VCaP (cell line): Measurements from ENCODE around the gene EPB41.

ENCODE experiments used
- H3K27ac ChIP-seq: fragments of 450-650 bp; 2 replicates; pipeline ENCODE4 v1.5.1; 2017
- TF ChIP-seq, protein P1 (sequence below): fragments of 450-650 bp; conservative IDR thresholded peaks from 2 replicates; pipeline ENCODE4 v1.5.1; 2017; ENCODE audit warnings: mild to moderate bottlenecking, moderate library complexity

EPB41 gene

GRCh38 chr1:28891256-28891655 is 23.1 kb upstream of the EPB41 start:
- no peak overlapping the region for H3K27ac ChIP-seq
- TF ChIP-seq, protein P1, sequence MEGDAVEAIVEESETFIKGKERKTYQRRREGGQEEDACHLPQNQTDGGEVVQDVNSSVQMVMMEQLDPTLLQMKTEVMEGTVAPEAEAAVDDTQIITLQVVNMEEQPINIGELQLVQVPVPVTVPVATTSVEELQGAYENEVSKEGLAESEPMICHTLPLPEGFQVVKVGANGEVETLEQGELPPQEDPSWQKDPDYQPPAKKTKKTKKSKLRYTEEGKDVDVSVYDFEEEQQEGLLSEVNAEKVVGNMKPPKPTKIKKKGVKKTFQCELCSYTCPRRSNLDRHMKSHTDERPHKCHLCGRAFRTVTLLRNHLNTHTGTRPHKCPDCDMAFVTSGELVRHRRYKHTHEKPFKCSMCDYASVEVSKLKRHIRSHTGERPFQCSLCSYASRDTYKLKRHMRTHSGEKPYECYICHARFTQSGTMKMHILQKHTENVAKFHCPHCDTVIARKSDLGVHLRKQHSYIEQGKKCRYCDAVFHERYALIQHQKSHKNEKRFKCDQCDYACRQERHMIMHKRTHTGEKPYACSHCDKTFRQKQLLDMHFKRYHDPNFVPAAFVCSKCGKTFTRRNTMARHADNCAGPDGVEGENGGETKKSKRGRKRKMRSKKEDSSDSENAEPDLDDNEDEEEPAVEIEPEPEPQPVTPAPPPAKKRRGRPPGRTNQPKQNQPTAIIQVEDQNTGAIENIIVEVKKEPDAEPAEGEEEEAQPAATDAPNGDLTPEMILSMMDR, result no peak

GRCh38 chr1:28893403-28894102 is 20.8 kb upstream of the EPB41 start:
- TF ChIP-seq, protein P1, result peak; percentile 38
- H3K27ac ChIP-seq, result no peak overlapping the region

DNA sequence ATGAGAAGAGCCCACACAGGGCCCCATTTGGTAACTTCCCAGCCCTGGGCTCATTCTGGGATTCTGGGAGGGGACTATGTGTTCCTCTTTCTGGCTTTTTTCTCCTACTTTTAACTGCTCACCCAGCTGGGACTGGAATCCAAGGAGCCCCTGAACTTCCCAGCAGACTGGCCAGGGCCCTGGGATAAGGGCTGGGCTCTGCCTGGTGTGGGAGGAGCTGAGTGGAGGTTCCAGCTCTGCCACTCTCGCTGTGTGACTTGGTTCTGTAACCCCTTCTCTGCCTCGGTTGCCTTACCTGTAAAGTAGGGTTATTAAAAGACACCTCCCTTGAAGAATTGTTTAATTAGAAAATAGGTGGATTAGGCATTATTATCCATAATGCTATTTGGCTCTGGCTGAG is 19.6 kb upstream of the EPB41 start:
- TF ChIP-seq, protein P1, result no peak
- no peak overlapping the region for H3K27ac ChIP-seq

DNA sequence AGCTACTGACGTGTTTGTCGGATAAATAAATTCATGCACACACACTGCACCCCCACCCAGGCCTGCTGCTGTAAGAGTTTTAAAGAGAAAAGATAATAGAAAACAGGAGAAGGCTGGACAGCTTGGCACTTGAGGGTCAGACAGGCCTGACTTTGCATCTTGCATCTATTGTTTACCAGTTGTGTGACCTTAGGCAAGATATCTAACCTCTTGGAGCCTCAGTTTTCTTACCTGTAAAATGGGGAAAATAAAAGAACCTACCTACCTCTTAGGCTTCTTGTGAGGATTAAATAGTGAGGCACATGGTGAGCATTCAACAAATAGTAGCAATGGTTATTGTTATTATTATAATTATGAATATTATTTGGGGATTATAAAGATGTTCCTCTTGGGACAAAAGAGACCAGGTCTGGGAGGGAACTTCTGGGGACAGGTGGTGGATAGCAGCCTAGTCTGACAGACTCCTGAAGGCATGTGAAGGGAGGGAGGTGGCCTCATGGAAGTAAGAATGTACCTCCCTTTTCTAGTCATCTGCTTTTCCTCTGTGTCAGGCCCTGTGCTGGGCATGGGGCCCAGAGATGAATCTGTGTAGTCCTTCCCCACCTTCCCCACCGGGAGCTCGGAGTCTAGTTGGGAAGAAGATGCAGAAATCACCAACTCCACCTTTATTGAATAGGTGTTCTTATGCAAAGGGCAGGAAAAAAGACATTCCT is 18.3 kb upstream of the EPB41 start:
- TF ChIP-seq, protein P1, result no peak
- H3K27ac ChIP-seq, result peak overlapping the region; percentile 5; the same call in 1 of the 2 replicates

DNA sequence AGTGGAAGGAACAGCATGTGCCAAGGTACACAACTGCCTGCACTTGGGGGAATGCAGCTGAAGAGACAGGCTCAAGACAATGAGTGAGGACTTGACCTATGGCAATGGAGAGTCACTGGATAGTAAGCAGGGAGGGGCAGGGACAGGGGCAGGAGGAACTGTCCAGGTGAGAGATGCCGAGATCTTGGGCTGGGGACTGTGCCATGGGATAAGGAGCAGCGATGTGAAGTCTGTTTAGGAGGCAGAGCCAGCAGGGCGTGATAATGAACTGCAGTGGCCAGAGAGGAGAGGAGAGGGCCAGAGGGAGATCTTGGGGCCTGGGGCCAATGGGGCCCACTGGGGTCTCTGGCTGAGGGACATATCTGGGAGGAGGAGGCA is 17.8 kb upstream of the EPB41 start:
- TF ChIP-seq, protein P1, result no peak
- peak overlapping the region; percentile 5; the same call in 1 of the 2 replicates for H3K27ac ChIP-seq

- TF ChIP-seq, protein P1, result no peak
Observed at GRCh38 chr1:28897789-28898188, 16.6 kb upstream of the EPB41 start.

GRCh38 chr1:28898405-28898881 is 15.9 kb upstream of the EPB41 start:
- peak overlapping the region; percentile 18; the same call in 1 of the 2 replicates for H3K27ac ChIP-seq
- TF ChIP-seq, protein P1, result no peak

More at GRCh38 chr1:28897789-28898188, 16.6 kb upstream of the EPB41 start:
- no peak overlapping the region; the same call in 1 of the 2 replicates for H3K27ac ChIP-seq
